Measurements from ENCODE around the gene TBC1D22A.
"Not testable (repeated sequence)": the region's sequence is repeated elsewhere in the genome, so short reads cannot be mapped to it uniquely, and the experiment has no call there.

TBC1D22A gene

GRCh38 chr22:46812034-46812605, 49.7 kb downstream of the TBC1D22A start:
- Mint-ChIP-seq H3K4me1 (ENCODE audit: low read depth) (peaks cover 18% of the 10 kb centered on the region), H3K27ac (no peak overlapping the region), H3K4me3 (no peak overlapping the region), H3K36me3 (ENCODE audit: low read depth) (peaks cover 20% of the 10 kb centered on the region), H3K9me3 (no peaks in the 10 kb centered on the region), H3K27me3 (ENCODE audit: low read depth) (no peaks in the 10 kb centered on the region)

GRCh38 chr22:46812788-46813187, 50.3 kb downstream of the TBC1D22A start:
- H3K27ac Mint-ChIP-seq: no peak overlapping the region
- H3K27me3 Mint-ChIP-seq (ENCODE audit: low read depth): no peaks in the 10 kb centered on the region
- no peaks in the 10 kb centered on the region for H3K9me3 Mint-ChIP-seq
- peaks cover 18% of the 10 kb centered on the region for H3K4me1 Mint-ChIP-seq (ENCODE audit: low read depth)
- H3K36me3 Mint-ChIP-seq (ENCODE audit: low read depth): peaks cover 23% of the 10 kb centered on the region
- H3K4me3 Mint-ChIP-seq: no peak overlapping the region

- H3K4me3 Mint-ChIP-seq: no peak overlapping the region
- H3K27me3 Mint-ChIP-seq (ENCODE audit: low read depth): no peaks in the 10 kb centered on the region
- peaks cover 23% of the 10 kb centered on the region for H3K36me3 Mint-ChIP-seq (ENCODE audit: low read depth)
- H3K27ac Mint-ChIP-seq: no peak overlapping the region
- H3K4me1 Mint-ChIP-seq (ENCODE audit: low read depth): peaks cover 19% of the 10 kb centered on the region
- no peaks in the 10 kb centered on the region for H3K9me3 Mint-ChIP-seq
These were observed 51.6 kb downstream of the TBC1D22A start for GRCh38 chr22:46813816-46814597.

- Mint-ChIP-seq H3K4me1 (ENCODE audit: low read depth) (peaks cover 20% of the 10 kb centered on the region), H3K4me3 (no peak overlapping the region)
These were observed 52.7 kb downstream of the TBC1D22A start for GRCh38 chr22:46815132-46815531.

GRCh38 chr22:46815559-46815895, 53.1 kb downstream of the TBC1D22A start:
- Mint-ChIP-seq H3K9me3 (no peaks in the 10 kb centered on the region), H3K27me3 (ENCODE audit: low read depth) (no peaks in the 10 kb centered on the region), H3K36me3 (ENCODE audit: low read depth) (peaks cover 26% of the 10 kb centered on the region), H3K27ac (peak overlapping the region; percentile 45), H3K4me1 (ENCODE audit: low read depth) (peaks cover 20% of the 10 kb centered on the region), H3K4me3 (no peak overlapping the region)

More at GRCh38 chr22:46815132-46815531, 52.7 kb downstream of the TBC1D22A start:
- Mint-ChIP-seq H3K36me3 (ENCODE audit: low read depth) (peaks cover 26% of the 10 kb centered on the region), H3K9me3 (no peaks in the 10 kb centered on the region), H3K27me3 (ENCODE audit: low read depth) (no peaks in the 10 kb centered on the region), H3K27ac (peak overlapping the region; percentile 45)

- Mint-ChIP-seq H3K9me3 (no peaks in the 10 kb centered on the region), H3K27me3 (ENCODE audit: low read depth) (no peaks in the 10 kb centered on the region), H3K27ac (no peak overlapping the region), H3K4me1 (ENCODE audit: low read depth) (peaks cover 20% of the 10 kb centered on the region), H3K36me3 (ENCODE audit: low read depth) (peaks cover 28% of the 10 kb centered on the region), H3K4me3 (no peak overlapping the region)
These were observed 53.7 kb downstream of the TBC1D22A start for GRCh38 chr22:46815896-46816731.

- Mint-ChIP-seq H3K36me3 (ENCODE audit: low read depth) (peaks cover 28% of the 10 kb centered on the region), H3K4me1 (ENCODE audit: low read depth) (peaks cover 20% of the 10 kb centered on the region)
- H3K4me3 Mint-ChIP-seq; H3K9me3 Mint-ChIP-seq; H3K27ac Mint-ChIP-seq; H3K27me3 Mint-ChIP-seq (ENCODE audit: low read depth): not testable (repeated sequence)
These were observed 54.9 kb downstream of the TBC1D22A start for GRCh38 chr22:46817390-46817789.

- Mint-ChIP-seq H3K4me1 (ENCODE audit: low read depth) (peaks cover 8% of the 10 kb centered on the region), H3K36me3 (ENCODE audit: low read depth) (peaks cover 11% of the 10 kb centered on the region)
These were observed 60.8 kb downstream of the TBC1D22A start for GRCh38 chr22:46823248-46823647.

GRCh38 chr22:46823654-46824053, 61.2 kb downstream of the TBC1D22A start:
- Mint-ChIP-seq H3K4me1 (ENCODE audit: low read depth) (peaks cover 11% of the 10 kb centered on the region), H3K27me3 (ENCODE audit: low read depth) (no peaks in the 10 kb centered on the region), H3K36me3 (ENCODE audit: low read depth) (peaks cover 15% of the 10 kb centered on the region), H3K4me3 (no peak overlapping the region), H3K27ac (no peak overlapping the region), H3K9me3 (no peaks in the 10 kb centered on the region)

More at GRCh38 chr22:46823248-46823647, 60.8 kb downstream of the TBC1D22A start:
- H3K27me3 Mint-ChIP-seq (ENCODE audit: low read depth): no peaks in the 10 kb centered on the region
- H3K4me3 Mint-ChIP-seq: no peak overlapping the region
- H3K9me3 Mint-ChIP-seq: no peaks in the 10 kb centered on the region
- H3K27ac Mint-ChIP-seq: no peak overlapping the region

GRCh38 chr22:46824344-46824909, 62.0 kb downstream of the TBC1D22A start:
- Mint-ChIP-seq H3K4me1 (ENCODE audit: low read depth) (peaks cover 11% of the 10 kb centered on the region), H3K27ac (no peak overlapping the region), H3K4me3 (no peak overlapping the region), H3K27me3 (ENCODE audit: low read depth) (no peaks in the 10 kb centered on the region), H3K9me3 (no peaks in the 10 kb centered on the region), H3K36me3 (ENCODE audit: low read depth) (peaks cover 21% of the 10 kb centered on the region)

- no peaks in the 10 kb centered on the region for H3K9me3 Mint-ChIP-seq
- peaks cover 23% of the 10 kb centered on the region for H3K36me3 Mint-ChIP-seq (ENCODE audit: low read depth)
- no peak overlapping the region for H3K4me3 Mint-ChIP-seq
- H3K27ac Mint-ChIP-seq: no peak overlapping the region
- peaks cover 11% of the 10 kb centered on the region for H3K4me1 Mint-ChIP-seq (ENCODE audit: low read depth)
- no peaks in the 10 kb centered on the region for H3K27me3 Mint-ChIP-seq (ENCODE audit: low read depth)
These were observed 62.6 kb downstream of the TBC1D22A start for GRCh38 chr22:46824980-46825544.

- no peaks in the 10 kb centered on the region for H3K9me3 Mint-ChIP-seq
- no peaks in the 10 kb centered on the region for H3K27me3 Mint-ChIP-seq (ENCODE audit: low read depth)
- peaks cover 11% of the 10 kb centered on the region for H3K4me1 Mint-ChIP-seq (ENCODE audit: low read depth)
- H3K4me3 Mint-ChIP-seq: no peak overlapping the region
- H3K27ac Mint-ChIP-seq: no peak overlapping the region
- H3K36me3 Mint-ChIP-seq (ENCODE audit: low read depth): peaks cover 28% of the 10 kb centered on the region
These were observed 64.1 kb downstream of the TBC1D22A start for GRCh38 chr22:46826438-46827135.

GRCh38 chr22:46827136-46827780, 64.8 kb downstream of the TBC1D22A start:
- Mint-ChIP-seq H3K4me1 (ENCODE audit: low read depth) (peaks cover 11% of the 10 kb centered on the region), H3K9me3 (no peaks in the 10 kb centered on the region), H3K27me3 (ENCODE audit: low read depth) (no peaks in the 10 kb centered on the region), H3K36me3 (ENCODE audit: low read depth) (peaks cover 32% of the 10 kb centered on the region), H3K4me3 (no peak overlapping the region), H3K27ac (no peak overlapping the region)

Measured in T-helper 1 cell treated with Interleukin-12 subunit alpha and Interleukin-12 subunit beta and Interleukin-4 antibody, amounts not matched to agents 30 μg/mL and 1 μg/mL, for 36 hours (primary cell).